H1 (cell line): ENCODE results near the gene CELSR1. TPM values are rescaled to one million over a fixed set of nuclear protein-coding genes. Genes with fewer than 3 reads are reported as not detected.

Experiments used
- CBX5 ChIP-seq: fragments of 300-800, 300-1000 bp; sonication (generic); IDR thresholded peaks from 2 replicates; pipeline ENCODE4 v1.7.1; 2016; ENCODE audit warnings: antibody characterized with exemption, low read length, low read depth
- CHD7 ChIP-seq: fragments of 300-600 bp; sonication (generic); IDR thresholded peaks from 2 replicates; pipeline ENCODE4 v1.7.1; 2012; ENCODE audit warnings: low read length, moderate library complexity, mild to moderate bottlenecking, inconsistent platforms; ENCODE audit not compliant: insufficient replicate concordance
- JUND ChIP-seq: IDR thresholded peaks from 2 replicates; pipeline ENCODE4 v1.6.1; 2011; ENCODE audit warnings: mild to moderate bottlenecking, improper control_type of control experiment, low read length
- KDM5A ChIP-seq: fragments of 200-600 bp; IDR thresholded peaks from 2 replicates; pipeline ENCODE4 v1.7.1; 2012; ENCODE audit warnings: mild to moderate bottlenecking, low read length, inconsistent platforms, mixed read lengths
- RBBP5 ChIP-seq: IDR thresholded peaks from 2 replicates; pipeline ENCODE4 v1.7.1; 2012; ENCODE audit warnings: low read depth, mild to moderate bottlenecking, inconsistent platforms, low read length, moderate library complexity, borderline replicate concordance
- RFX5 ChIP-seq: IDR thresholded peaks from 2 replicates; pipeline ENCODE4 v1.6.1; 2011; ENCODE audit warnings: low read depth, low read length, improper control_type of control experiment, borderline replicate concordance
- TAF1 ChIP-seq: IDR thresholded peaks from 2 replicates; pipeline ENCODE4 v1.6.1; 2011; ENCODE audit warnings: mild to moderate bottlenecking, low read depth, low read length
- polyA plus RNA-seq, 7 experiments: library from polyadenylated mRNA; depleted of rRNA in 3 of 7; stranded (reverse) in 5 of 7; unstranded in 2 of 7; fragments of >200 nt in 5 of 7; fragments of 200-250 nt in 2 of 7; gene quantifications; 1 replicate in 5 of 7; 2 replicates in 1 of 7; 4 replicates in 1 of 7; pipeline versions ENCODE4 v1.2.1 to v1.2.3, GENCODE V29; 2011 to 2013; ENCODE audit warnings: missing spikeins in 2 of 7, mixed read lengths in 2 of 7
- total RNA-seq: library from RNA; stranded (reverse); fragmentation: NEBNext Ultra II Directional; extraction: Animal tissue kit (Norgen Biotek cat#: 25700); gene quantifications from 2 replicates; pipeline ENCODE4 v1.2.1, GENCODE V29; 2021

Gene CELSR1
- total and polyA plus RNA-seq, 2 of the 8 experiments (the other 6 are each of a cell fraction or from before 2014, with no cell fraction given) = 9.0 to 12.4 TPM

- no peak for TF ChIP-seq CHD7
- no peak for TF ChIP-seq RFX5
- no peak for TF ChIP-seq RBBP5
- no peak for TF ChIP-seq JUND
- TF ChIP-seq TAF1 = no peak
- no peak for TF ChIP-seq CBX5
- no peak for TF ChIP-seq KDM5A
Measured at GRCh38 chr22:46425016-46425415, 112.4 kb downstream of the CELSR1 start (continued).
